Measurements from ENCODE around the gene SRGAP2.
"Not testable (repeated sequence)": the region's sequence is repeated elsewhere in the genome, so short reads cannot be mapped to it uniquely, and the experiment has no call there.

The SRGAP2 gene

GRCh38 chr1:206226886-206227285, 23.5 kb downstream of the SRGAP2 start:
- not testable (repeated sequence) for H3K4me1 ChIP-seq (ENCODE audit: control insufficient read depth, insufficient read depth, low read depth, low read length); H3K36me3 ChIP-seq (ENCODE audit: control insufficient read depth in 1 of 2, insufficient read depth in 2 of 2, low read depth in 1 of 2, low read length in 2 of 2); H3K9ac ChIP-seq (ENCODE audit: low read length); H2AK5ac ChIP-seq (ENCODE audit: low read length, severe bottlenecking); H3K23ac ChIP-seq (ENCODE audit: low read length in 2 of 2); H2BK120ac ChIP-seq (ENCODE audit: low read depth, low read length); H3K4me3 ChIP-seq (ENCODE audit: insufficient read depth in 1 of 2, low read depth in 1 of 2, low read length in 2 of 2); H4K8ac ChIP-seq (ENCODE audit: low read length); H3K27ac ChIP-seq (ENCODE audit: low read length, poor library complexity, severe bottlenecking); H3K4ac ChIP-seq (ENCODE audit: low read depth in 1 of 2, low read length in 2 of 2); H3K9me3 ChIP-seq (ENCODE audit: control insufficient read depth, low read length); H2BK15ac ChIP-seq (ENCODE audit: low read depth, poor library complexity, severe bottlenecking); H2AFZ ChIP-seq (ENCODE audit: low read depth, low read length); H3K14ac ChIP-seq (ENCODE audit: low read length in 2 of 2); H3K79me1 ChIP-seq (replicated peaks; ENCODE audit: low read length, poor library complexity, severe bottlenecking); H3K4me2 ChIP-seq (ENCODE audit: low read length, poor library complexity, severe bottlenecking); H3K18ac ChIP-seq (ENCODE audit: low read depth in 1 of 2, low read length in 2 of 2); H4K91ac ChIP-seq (ENCODE audit: low read length); H2BK5ac ChIP-seq (ENCODE audit: low read depth, low read length, poor library complexity, severe bottlenecking); H2BK12ac ChIP-seq (ENCODE audit: low read length in 2 of 2); DNase-seq; H3K27me3 ChIP-seq (ENCODE audit: control insufficient read depth in 1 of 2, insufficient read depth in 1 of 2, low read length in 2 of 2)
- WGBS: no CpG with 5 or more reads among the region's 5 CpGs

DNA sequence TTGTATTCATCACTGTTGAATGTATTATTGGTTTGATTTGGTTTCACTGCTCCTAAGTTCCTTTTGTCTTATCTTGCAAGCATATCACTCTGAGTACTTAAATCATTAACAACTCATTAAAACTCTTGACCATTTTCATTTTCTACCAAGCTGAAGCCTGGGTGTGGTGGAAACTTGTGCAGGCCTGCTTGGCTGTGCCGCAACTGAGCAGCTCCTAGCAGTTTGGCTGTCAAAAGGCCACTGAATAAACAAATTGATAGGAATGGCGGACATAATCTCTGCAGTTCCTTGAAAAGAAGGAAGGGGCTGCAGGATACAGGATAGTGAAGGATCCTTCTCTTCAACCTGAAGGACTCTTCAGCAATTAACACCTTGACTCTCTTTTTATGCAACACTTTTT, 25.9 kb downstream of the SRGAP2 start:
- H2BK12ac ChIP-seq (ENCODE audit: low read length in 2 of 2); H2AK5ac ChIP-seq (ENCODE audit: low read length, severe bottlenecking); H3K27me3 ChIP-seq (ENCODE audit: control insufficient read depth in 1 of 2, insufficient read depth in 1 of 2, low read length in 2 of 2); H3K23ac ChIP-seq (ENCODE audit: low read length in 2 of 2); H2BK120ac ChIP-seq (ENCODE audit: low read depth, low read length); H3K18ac ChIP-seq (ENCODE audit: low read depth in 1 of 2, low read length in 2 of 2); H3K14ac ChIP-seq (ENCODE audit: low read length in 2 of 2); H3K79me1 ChIP-seq (replicated peaks; ENCODE audit: low read length, poor library complexity, severe bottlenecking); DNase-seq; H3K4me1 ChIP-seq (ENCODE audit: control insufficient read depth, insufficient read depth, low read depth, low read length); H3K9ac ChIP-seq (ENCODE audit: low read length); H2BK15ac ChIP-seq (ENCODE audit: low read depth, poor library complexity, severe bottlenecking); H2AFZ ChIP-seq (ENCODE audit: low read depth, low read length); H3K9me3 ChIP-seq (ENCODE audit: control insufficient read depth, low read length); H3K4me2 ChIP-seq (ENCODE audit: low read length, poor library complexity, severe bottlenecking); H3K27ac ChIP-seq (ENCODE audit: low read length, poor library complexity, severe bottlenecking); H2BK5ac ChIP-seq (ENCODE audit: low read depth, low read length, poor library complexity, severe bottlenecking); H4K8ac ChIP-seq (ENCODE audit: low read length); H3K4ac ChIP-seq (ENCODE audit: low read depth in 1 of 2, low read length in 2 of 2); H3K36me3 ChIP-seq (ENCODE audit: control insufficient read depth in 1 of 2, insufficient read depth in 2 of 2, low read depth in 1 of 2, low read length in 2 of 2); H3K4me3 ChIP-seq (ENCODE audit: insufficient read depth in 1 of 2, low read depth in 1 of 2, low read length in 2 of 2); H4K91ac ChIP-seq (ENCODE audit: low read length): not testable (repeated sequence)
- whole genome bisulfite sequencing: no CpG with 5 or more reads among the region's 2 CpGs

- not testable (repeated sequence) for H3K36me3 ChIP-seq (ENCODE audit: control insufficient read depth in 1 of 2, insufficient read depth in 2 of 2, low read depth in 1 of 2, low read length in 2 of 2); H2BK120ac ChIP-seq (ENCODE audit: low read depth, low read length); H4K91ac ChIP-seq (ENCODE audit: low read length); H3K27ac ChIP-seq (ENCODE audit: low read length, poor library complexity, severe bottlenecking); H3K4me1 ChIP-seq (ENCODE audit: control insufficient read depth, insufficient read depth, low read depth, low read length); H3K27me3 ChIP-seq (ENCODE audit: control insufficient read depth in 1 of 2, insufficient read depth in 1 of 2, low read length in 2 of 2); H3K79me1 ChIP-seq (replicated peaks; ENCODE audit: low read length, poor library complexity, severe bottlenecking); H3K4ac ChIP-seq (ENCODE audit: low read depth in 1 of 2, low read length in 2 of 2); DNase-seq; H3K9ac ChIP-seq (ENCODE audit: low read length); H3K4me3 ChIP-seq (ENCODE audit: insufficient read depth in 1 of 2, low read depth in 1 of 2, low read length in 2 of 2); H2BK15ac ChIP-seq (ENCODE audit: low read depth, poor library complexity, severe bottlenecking); H3K14ac ChIP-seq (ENCODE audit: low read length in 2 of 2); H2BK12ac ChIP-seq (ENCODE audit: low read length in 2 of 2); H3K4me2 ChIP-seq (ENCODE audit: low read length, poor library complexity, severe bottlenecking); H2BK5ac ChIP-seq (ENCODE audit: low read depth, low read length, poor library complexity, severe bottlenecking); H3K23ac ChIP-seq (ENCODE audit: low read length in 2 of 2); H4K8ac ChIP-seq (ENCODE audit: low read length); H3K9me3 ChIP-seq (ENCODE audit: control insufficient read depth, low read length); H3K18ac ChIP-seq (ENCODE audit: low read depth in 1 of 2, low read length in 2 of 2); H2AK5ac ChIP-seq (ENCODE audit: low read length, severe bottlenecking); H2AFZ ChIP-seq (ENCODE audit: low read depth, low read length)
- WGBS: 65% methylated on average over 4 of the region's 9 CpGs
Measured at GRCh38 chr1:206231989-206232388, 28.6 kb downstream of the SRGAP2 start.

GRCh38 chr1:206232970-206233645, 29.8 kb downstream of the SRGAP2 start:
- H3K36me3 ChIP-seq (ENCODE audit: control insufficient read depth in 1 of 2, insufficient read depth in 2 of 2, low read depth in 1 of 2, low read length in 2 of 2); H2BK15ac ChIP-seq (ENCODE audit: low read depth, poor library complexity, severe bottlenecking); H2AK5ac ChIP-seq (ENCODE audit: low read length, severe bottlenecking); H2BK5ac ChIP-seq (ENCODE audit: low read depth, low read length, poor library complexity, severe bottlenecking); H3K27me3 ChIP-seq (ENCODE audit: control insufficient read depth in 1 of 2, insufficient read depth in 1 of 2, low read length in 2 of 2); H3K23ac ChIP-seq (ENCODE audit: low read length in 2 of 2); H2AFZ ChIP-seq (ENCODE audit: low read depth, low read length); H2BK12ac ChIP-seq (ENCODE audit: low read length in 2 of 2); H3K9me3 ChIP-seq (ENCODE audit: control insufficient read depth, low read length); H3K79me1 ChIP-seq (replicated peaks; ENCODE audit: low read length, poor library complexity, severe bottlenecking); H4K8ac ChIP-seq (ENCODE audit: low read length); H2BK120ac ChIP-seq (ENCODE audit: low read depth, low read length); H3K14ac ChIP-seq (ENCODE audit: low read length in 2 of 2); H3K4me1 ChIP-seq (ENCODE audit: control insufficient read depth, insufficient read depth, low read depth, low read length); H3K4me2 ChIP-seq (ENCODE audit: low read length, poor library complexity, severe bottlenecking); H3K18ac ChIP-seq (ENCODE audit: low read depth in 1 of 2, low read length in 2 of 2); H3K9ac ChIP-seq (ENCODE audit: low read length); DNase-seq; H3K27ac ChIP-seq (ENCODE audit: low read length, poor library complexity, severe bottlenecking); H3K4ac ChIP-seq (ENCODE audit: low read depth in 1 of 2, low read length in 2 of 2); H3K4me3 ChIP-seq (ENCODE audit: insufficient read depth in 1 of 2, low read depth in 1 of 2, low read length in 2 of 2); H4K91ac ChIP-seq (ENCODE audit: low read length): not testable (repeated sequence)
- WGBS: no CpG with 5 or more reads among the region's 5 CpGs

Data from mesenchymal stem cell (in vitro differentiated cells and primary cell).